GM18517 (cell line): ENCODE data around the gene DHX58.

Experiments
- ATAC-seq: cut with Tn5 transposase; IDR thresholded peaks from one replicate; pipeline ENCODE4 v1.9.1; 2021; ENCODE audit warnings: mild to moderate bottlenecking, moderate library complexity; ENCODE audit not compliant: unreplicated experiment

Gene DHX58

GRCh38 chr17:42087736-42088705 lies 24.5 kb downstream of the DHX58 start:
- ATAC-seq, result no peak

GRCh38 chr17:42087042-42087701 lies 25.3 kb downstream of the DHX58 start:
- no peak for ATAC-seq

- no peak for ATAC-seq
These were observed 30.9 kb downstream of the DHX58 start for GRCh38 chr17:42081516-42082129.

GRCh38 chr17:42079541-42079940 lies 33.0 kb downstream of the DHX58 start:
- no peak for ATAC-seq

GRCh38 chr17:42078396-42079043 lies 34.0 kb downstream of the DHX58 start:
- no peak for ATAC-seq

GRCh38 chr17:42077755-42078154 lies 34.8 kb downstream of the DHX58 start:
- no peak for ATAC-seq

GRCh38 chr17:42076797-42077559 lies 35.5 kb downstream of the DHX58 start:
- ATAC-seq, result no peak

- ATAC-seq, result no peak
These were observed 36.7 kb downstream of the DHX58 start for GRCh38 chr17:42075789-42076188.

GRCh38 chr17:42072323-42073187 lies 40.0 kb downstream of the DHX58 start:
- no peak for ATAC-seq

- no peak for ATAC-seq
These were observed 40.7 kb downstream of the DHX58 start for GRCh38 chr17:42071810-42072209.

GRCh38 chr17:42068979-42069378 lies 43.5 kb downstream of the DHX58 start:
- ATAC-seq, result no peak

GRCh38 chr17:42067371-42068091 lies 45.0 kb downstream of the DHX58 start:
- no peak for ATAC-seq

GRCh38 chr17:42065201-42065600 lies 47.3 kb downstream of the DHX58 start:
- ATAC-seq, result no peak

GRCh38 chr17:42062681-42063080 lies 49.8 kb downstream of the DHX58 start:
- ATAC-seq, result no peak

GRCh38 chr17:42061646-42062487 lies 50.6 kb downstream of the DHX58 start:
- no peak for ATAC-seq

GRCh38 chr17:42060231-42060630 lies 52.3 kb downstream of the DHX58 start:
- ATAC-seq, result no peak

- ATAC-seq, result no peak
These were observed 52.7 kb downstream of the DHX58 start for GRCh38 chr17:42059815-42060214.

- no peak for ATAC-seq
These were observed 54.5 kb downstream of the DHX58 start for GRCh38 chr17:42058063-42058462.
